ENCODE measurements around the gene XPNPEP1. TPM values are rescaled to one million over a fixed set of nuclear protein-coding genes. Genes with fewer than 3 reads are reported as not detected.

The XPNPEP1 gene
- total and polyA plus RNA-seq, 8 donors: 21.7 to 180 (median 63.8) TPM

GRCh38 chr10:109866168-109866994 is 56.9 kb downstream of the XPNPEP1 start:
- no peak for TF ChIP-seq EP300 (IDR thresholded peaks at IDR 0.05)
- no peak for TF ChIP-seq POLR2AphosphoS5 (IDR thresholded peaks at IDR 0.05)
- TF ChIP-seq POLR2A (IDR thresholded peaks at IDR 0.05): no peak
- no peak for TF ChIP-seq CTCF (IDR thresholded peaks at IDR 0.05)
- DNase-seq: peak in 1 of 2 donors; percentile 55
- intact Hi-C loops (cut with DNase I; ENCODE audit: low total_unique reads): no loop called here
- Histone ChIP-seq H3K27me3 (no peaks in the 10 kb centered on the region), H3K4me1 (no peaks in the 10 kb centered on the region), H3K36me3 (peaks cover 50 to 91% (median 85%) of the 10 kb centered on the region in 4 donors), H3K27ac (no peak overlapping the region), H3K9me3 (peaks cover 0 to 7% (median 2%) of the 10 kb centered on the region in 4 donors), H3K4me3 (no peak overlapping the region)
- 71 to 82% (median 78%) methylated on average over 7 to 8 of the region's 8 CpGs for WGBS, 5 donors

GRCh38 chr10:109863775-109864174 is 59.5 kb downstream of the XPNPEP1 start:
- TF ChIP-seq POLR2A (IDR thresholded peaks at IDR 0.05): no peak
- TF ChIP-seq CTCF (IDR thresholded peaks at IDR 0.05): no peak
- TF ChIP-seq POLR2AphosphoS5 (IDR thresholded peaks at IDR 0.05): no peak
- no peak for TF ChIP-seq EP300 (IDR thresholded peaks at IDR 0.05)
- H3K4me1 ChIP-seq: no peaks in the 10 kb centered on the region
- H3K27ac ChIP-seq: no peak overlapping the region
- peaks cover 0 to 7% (median 2%) of the 10 kb centered on the region in 4 donors for H3K9me3 ChIP-seq
- intact Hi-C loops (cut with DNase I; ENCODE audit: low total_unique reads): no loop called here
- WGBS, 5 donors: 94 to 98% (median 95%) methylated on average over 2 of the region's 2 CpGs
- H3K27me3 ChIP-seq: no peaks in the 10 kb centered on the region
- H3K36me3 ChIP-seq: peaks cover 39 to 65% (median 59%) of the 10 kb centered on the region in 4 donors
- H3K4me3 ChIP-seq: no peak overlapping the region
- no peak for DNase-seq

- DNase-seq: no peak
- no peak overlapping the region for H3K4me3 ChIP-seq
- no peaks in the 10 kb centered on the region for H3K27me3 ChIP-seq
- H3K9me3 ChIP-seq: peaks cover 0 to 7% (median 2%) of the 10 kb centered on the region in 4 donors
- H3K36me3 ChIP-seq: peaks cover 30 to 54% (median 48%) of the 10 kb centered on the region in 4 donors
- no peak for TF ChIP-seq EP300 (IDR thresholded peaks at IDR 0.05)
- no peak for TF ChIP-seq POLR2A (IDR thresholded peaks at IDR 0.05)
- TF ChIP-seq CTCF (IDR thresholded peaks at IDR 0.05): no peak
- TF ChIP-seq POLR2AphosphoS5 (IDR thresholded peaks at IDR 0.05): no peak
- H3K4me1 ChIP-seq: no peaks in the 10 kb centered on the region
- intact Hi-C loops (cut with DNase I; ENCODE audit: low total_unique reads): no loop called here
- no peak overlapping the region for H3K27ac ChIP-seq
These were observed 60.6 kb downstream of the XPNPEP1 start for GRCh38 chr10:109862738-109863137.

GRCh38 chr10:109862041-109862440 is 61.3 kb downstream of the XPNPEP1 start:
- intact Hi-C loops (cut with DNase I; ENCODE audit: low total_unique reads): no loop called here
- Histone ChIP-seq H3K27ac (no peak overlapping the region), H3K9me3 (peaks cover 0 to 7% (median 2%) of the 10 kb centered on the region in 4 donors), H3K4me1 (no peaks in the 10 kb centered on the region), H3K27me3 (no peaks in the 10 kb centered on the region), H3K4me3 (no peak overlapping the region), H3K36me3 (peaks cover 25 to 47% (median 41%) of the 10 kb centered on the region in 4 donors)
- DNase-seq: no peak
- TF ChIP-seq POLR2A (IDR thresholded peaks at IDR 0.05) (no peak), EP300 (IDR thresholded peaks at IDR 0.05) (no peak), POLR2AphosphoS5 (IDR thresholded peaks at IDR 0.05) (no peak), CTCF (IDR thresholded peaks at IDR 0.05) (no peak)
- 52 to 64% (median 64%) methylated on average over 6 of the region's 6 CpGs for WGBS, 5 donors
